Hepatocyte (in vitro differentiated cells): ENCODE results near the gene ZC3H12D.

Experiments
- EZH2 ChIP-seq: fragments of 200-600 bp; sonication (generic); IDR thresholded peaks from 2 replicates; pipeline ENCODE4 v1.6.1; 2016; ENCODE audit warnings: antibody characterized with exemption, mild to moderate bottlenecking, borderline replicate concordance
- EZH2phosphoT487 ChIP-seq: fragments of 200-600 bp; sonication (generic); IDR thresholded peaks from one replicate; pipeline ENCODE4 v1.6.1; 2018; ENCODE audit warnings: antibody characterized with exemption, mild to moderate bottlenecking, low read depth, moderate library complexity; ENCODE audit not compliant: unreplicated experiment, severe bottlenecking
- TF ChIP-seq, protein P1 (sequence below): fragments of 200-600 bp; sonication (generic); IDR thresholded peaks from 2 replicates; pipeline ENCODE4 v1.5.1; 2016; ENCODE audit warnings: antibody characterized with exemption, mild to moderate bottlenecking; ENCODE audit not compliant: poor library complexity

DNA sequence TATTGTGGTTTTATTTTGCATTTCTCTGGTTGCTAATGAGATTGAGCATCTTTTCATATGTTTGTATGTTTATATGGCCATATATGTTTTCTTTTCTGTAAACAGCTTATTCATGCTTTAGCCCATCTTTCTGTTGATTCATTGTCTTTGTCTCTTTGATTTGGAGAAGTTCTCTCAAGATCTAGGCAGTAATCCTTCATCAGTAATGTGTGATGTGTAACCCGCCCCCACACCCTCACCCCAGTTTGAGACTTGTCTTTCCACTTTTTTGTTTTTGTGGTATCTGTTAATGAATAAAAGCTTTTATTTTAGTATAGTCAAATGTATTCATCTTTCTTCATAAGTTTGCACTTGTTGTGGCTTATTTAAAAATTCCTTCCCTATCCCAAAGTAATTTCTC is 26.0 kb downstream of the ZC3H12D start:
- TF ChIP-seq, protein P1, sequence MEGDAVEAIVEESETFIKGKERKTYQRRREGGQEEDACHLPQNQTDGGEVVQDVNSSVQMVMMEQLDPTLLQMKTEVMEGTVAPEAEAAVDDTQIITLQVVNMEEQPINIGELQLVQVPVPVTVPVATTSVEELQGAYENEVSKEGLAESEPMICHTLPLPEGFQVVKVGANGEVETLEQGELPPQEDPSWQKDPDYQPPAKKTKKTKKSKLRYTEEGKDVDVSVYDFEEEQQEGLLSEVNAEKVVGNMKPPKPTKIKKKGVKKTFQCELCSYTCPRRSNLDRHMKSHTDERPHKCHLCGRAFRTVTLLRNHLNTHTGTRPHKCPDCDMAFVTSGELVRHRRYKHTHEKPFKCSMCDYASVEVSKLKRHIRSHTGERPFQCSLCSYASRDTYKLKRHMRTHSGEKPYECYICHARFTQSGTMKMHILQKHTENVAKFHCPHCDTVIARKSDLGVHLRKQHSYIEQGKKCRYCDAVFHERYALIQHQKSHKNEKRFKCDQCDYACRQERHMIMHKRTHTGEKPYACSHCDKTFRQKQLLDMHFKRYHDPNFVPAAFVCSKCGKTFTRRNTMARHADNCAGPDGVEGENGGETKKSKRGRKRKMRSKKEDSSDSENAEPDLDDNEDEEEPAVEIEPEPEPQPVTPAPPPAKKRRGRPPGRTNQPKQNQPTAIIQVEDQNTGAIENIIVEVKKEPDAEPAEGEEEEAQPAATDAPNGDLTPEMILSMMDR, result no peak
- TF ChIP-seq EZH2, result no peak
- TF ChIP-seq EZH2phosphoT487, result no peak
